OCI-LY3 (cell line): ENCODE data around the gene ZMIZ1.

Experiments used
- CTCF ChIP-seq: fragments of 200-600, 300-600 bp; sonication (generic); IDR thresholded peaks from 2 replicates; pipeline ENCODE4 v1.5.1; 2014; ENCODE audit warnings: antibody characterized with exemption, low read length, low read depth
- EZH2phosphoT487 ChIP-seq: fragments of 200-600 bp; shearing (Covaris generic); IDR thresholded peaks from 2 replicates; pipeline ENCODE4 v1.6.1; 2018; ENCODE audit warnings: antibody characterized with exemption, mixed run types, low read depth

DNA sequence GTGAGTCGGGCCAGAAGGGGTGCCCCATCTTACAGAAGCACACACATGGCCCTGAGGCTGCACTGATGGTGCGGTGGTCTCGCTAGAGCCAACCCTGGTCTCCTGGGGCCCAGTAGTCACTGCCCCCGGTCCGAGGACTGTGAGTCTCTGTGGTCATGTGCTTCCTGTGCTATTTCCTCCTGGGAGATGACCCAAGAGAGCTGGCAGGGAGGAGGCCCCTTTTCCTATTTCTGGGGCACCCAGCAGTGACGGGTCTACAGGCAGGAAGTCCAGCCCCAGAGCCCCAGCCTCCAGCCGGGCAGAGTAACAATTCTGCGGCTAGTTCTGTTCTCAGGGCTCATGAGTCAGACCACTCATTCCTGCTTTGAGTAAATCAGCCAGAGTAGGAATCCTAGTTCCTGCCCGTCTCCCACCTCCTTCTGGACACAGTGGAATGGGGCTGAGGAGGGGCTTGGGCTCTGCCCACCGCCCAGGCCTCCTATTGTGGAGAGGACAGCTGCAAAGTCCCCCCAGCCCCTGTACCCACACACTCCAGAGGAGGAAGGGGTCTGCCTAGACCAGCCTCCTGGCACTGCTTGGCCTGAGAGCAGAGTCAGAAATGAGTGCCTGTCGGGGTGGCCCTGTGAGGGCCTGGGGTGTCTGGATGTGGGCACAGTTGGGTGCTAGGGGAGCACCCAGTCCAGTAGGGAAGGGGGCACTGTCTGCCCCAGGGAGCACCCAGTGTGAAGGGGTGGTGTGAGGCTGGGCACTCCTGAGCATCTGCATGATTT, 198.0 kb downstream of the ZMIZ1 start:
- TF ChIP-seq EZH2phosphoT487 (no peak), CTCF (no peak)
